Skeletal muscle tissue (tissue), 4 donors: ENCODE measurements around the gene TSSC4. TPM values are rescaled to one million over a fixed set of nuclear protein-coding genes. Genes with fewer than 3 reads are reported as not detected.

ENCODE experiments used
- H3K27ac ChIP-seq: one replicate; pipeline ENCODE4 v1.7.0; 2013; ENCODE audit warnings: mild to moderate bottlenecking, low read depth, low read length, inconsistent platforms
- H3K27me3 ChIP-seq, 3 donors: one replicate each; pipeline ENCODE4 v1.7.0; 2013; ENCODE audit warnings: low read length in 3 of 3; ENCODE audit not compliant: control insufficient read depth in 3 of 3, insufficient read depth in 3 of 3
- H3K36me3 ChIP-seq, 3 donors: one replicate each; pipeline ENCODE4 v1.7.0; 2013; ENCODE audit warnings: low read length in 3 of 3; ENCODE audit not compliant: control insufficient read depth in 3 of 3, insufficient read depth in 3 of 3
- H3K4me1 ChIP-seq, 3 donors: one replicate each; pipeline ENCODE4 v1.7.0; 2013; ENCODE audit warnings: low read length in 3 of 3, mild to moderate bottlenecking in 3 of 3; ENCODE audit not compliant: control insufficient read depth in 3 of 3, insufficient read depth in 3 of 3
- H3K4me3 ChIP-seq, 3 donors: one replicate each; pipeline ENCODE4 v1.7.0; 2013; ENCODE audit warnings: low read length in 3 of 3
- H3K9ac ChIP-seq, 3 donors: one replicate each; pipeline ENCODE4 v1.7.0; 2013; ENCODE audit warnings: low read length in 3 of 3, mild to moderate bottlenecking in 3 of 3, moderate library complexity in 2 of 3, low read depth in 1 of 3
- H3K9me3 ChIP-seq, 3 donors: one replicate each; pipeline ENCODE4 v1.7.0; 2013; ENCODE audit warnings: low read length in 3 of 3; ENCODE audit not compliant: control insufficient read depth in 3 of 3
- total RNA-seq: library from RNA; depleted of rRNA; stranded (reverse); fragments of >200 nt; gene quantifications from one replicate; pipeline ENCODE4 v1.2.3, GENCODE V29; 2014
- donor health status: Osteomylitis.

Gene TSSC4
- total RNA-seq, 1 donor from 2014 or later: 23.5 TPM

GRCh38 chr11:2424811-2425495 lies 24.4 kb downstream of the TSSC4 start:
- H3K27ac ChIP-seq: no peak overlapping the region
- no peak overlapping the region for H3K9ac ChIP-seq
- H3K27me3 ChIP-seq: peaks cover 0 to 17% (median 9%) of the 10 kb centered on the region in 3 donors
- no peaks in the 10 kb centered on the region for H3K9me3 ChIP-seq
- no peak overlapping the region for H3K4me3 ChIP-seq
- H3K36me3 ChIP-seq: no peaks in the 10 kb centered on the region
- peaks cover under 1 to 8% (median 5%) of the 10 kb centered on the region in 3 donors for H3K4me1 ChIP-seq

GRCh38 chr11:2425506-2425905 lies 25.0 kb downstream of the TSSC4 start:
- Histone ChIP-seq H3K4me1 (peaks cover 0 to 5% (median 2%) of the 10 kb centered on the region in 3 donors), H3K4me3 (no peak overlapping the region), H3K9ac (no peak overlapping the region), H3K27me3 (peaks cover 0 to 17% (median 9%) of the 10 kb centered on the region in 3 donors), H3K9me3 (no peaks in the 10 kb centered on the region), H3K27ac (no peak overlapping the region), H3K36me3 (no peaks in the 10 kb centered on the region)

GRCh38 chr11:2426221-2426620 lies 25.7 kb downstream of the TSSC4 start:
- Histone ChIP-seq H3K36me3 (no peaks in the 10 kb centered on the region), H3K27me3 (peaks cover 0 to 13% (median 11%) of the 10 kb centered on the region in 3 donors), H3K4me1 (no peaks in the 10 kb centered on the region), H3K4me3 (no peak overlapping the region), H3K9ac (no peak overlapping the region), H3K9me3 (no peaks in the 10 kb centered on the region), H3K27ac (no peak overlapping the region)

- no peaks in the 10 kb centered on the region for H3K4me1 ChIP-seq
- H3K27me3 ChIP-seq: peaks cover 0 to 15% (median 9%) of the 10 kb centered on the region in 3 donors
- no peak overlapping the region for H3K9ac ChIP-seq
- no peaks in the 10 kb centered on the region for H3K36me3 ChIP-seq
- no peak overlapping the region for H3K27ac ChIP-seq
- no peak overlapping the region for H3K4me3 ChIP-seq
- no peaks in the 10 kb centered on the region for H3K9me3 ChIP-seq
Observed at GRCh38 chr11:2426826-2427521, 26.4 kb downstream of the TSSC4 start.

GRCh38 chr11:2427721-2428321 lies 27.3 kb downstream of the TSSC4 start:
- peaks cover 0 to 18% (median 14%) of the 10 kb centered on the region in 3 donors for H3K27me3 ChIP-seq
- H3K9ac ChIP-seq: no peak overlapping the region
- no peaks in the 10 kb centered on the region for H3K36me3 ChIP-seq
- H3K4me1 ChIP-seq: no peaks in the 10 kb centered on the region
- H3K27ac ChIP-seq: no peak overlapping the region
- H3K4me3 ChIP-seq: no peak overlapping the region
- H3K9me3 ChIP-seq: no peaks in the 10 kb centered on the region

GRCh38 chr11:2428322-2428795 lies 27.8 kb downstream of the TSSC4 start:
- Histone ChIP-seq H3K4me3 (no peak overlapping the region), H3K9me3 (no peaks in the 10 kb centered on the region), H3K4me1 (no peaks in the 10 kb centered on the region), H3K27me3 (peaks cover 0 to 21% (median 17%) of the 10 kb centered on the region in 3 donors), H3K9ac (no peak overlapping the region), H3K27ac (no peak overlapping the region), H3K36me3 (no peaks in the 10 kb centered on the region)

GRCh38 chr11:2431395-2431794 lies 30.8 kb downstream of the TSSC4 start:
- Histone ChIP-seq H3K27ac (no peak overlapping the region), H3K4me1 (no peaks in the 10 kb centered on the region), H3K4me3 (no peak overlapping the region), H3K9me3 (no peaks in the 10 kb centered on the region), H3K27me3 (peaks cover 6 to 39% (median 32%) of the 10 kb centered on the region in 3 donors), H3K36me3 (no peaks in the 10 kb centered on the region), H3K9ac (no peak overlapping the region)

- Histone ChIP-seq H3K4me3 (no peak overlapping the region), H3K27me3 (peaks cover 6 to 40% (median 38%) of the 10 kb centered on the region in 3 donors), H3K9ac (no peak overlapping the region), H3K36me3 (no peaks in the 10 kb centered on the region), H3K27ac (no peak overlapping the region), H3K4me1 (no peaks in the 10 kb centered on the region), H3K9me3 (no peaks in the 10 kb centered on the region)
Observed at GRCh38 chr11:2432171-2432621, 31.6 kb downstream of the TSSC4 start.

GRCh38 chr11:2432628-2433071 lies 32.1 kb downstream of the TSSC4 start:
- no peaks in the 10 kb centered on the region for H3K36me3 ChIP-seq
- no peak overlapping the region for H3K9ac ChIP-seq
- no peak overlapping the region for H3K4me3 ChIP-seq
- no peaks in the 10 kb centered on the region for H3K4me1 ChIP-seq
- H3K27me3 ChIP-seq: peaks cover 6 to 44% (median 38%) of the 10 kb centered on the region in 3 donors
- H3K9me3 ChIP-seq: no peaks in the 10 kb centered on the region
- no peak overlapping the region for H3K27ac ChIP-seq
